Right lobe of liver (tissue), 4 donors: ENCODE measurements around the gene IPCEF1.

Experiments
- CTCF ChIP-seq, 4 donors: fragments of 200-600 bp in 3 of 4; fragments of 450-650 bp in 1 of 4; IDR thresholded peaks; one replicate each; pipeline versions ENCODE4 v1.5.1 to v1.8.0; 2016 to 2022; ENCODE audit warnings: antibody characterized with exemption in 4 of 4, mild to moderate bottlenecking in 2 of 4
- POLR2A ChIP-seq: fragments of 450-650 bp; IDR thresholded peaks from one replicate; pipeline ENCODE4 v1.6.1; 2017; ENCODE audit warnings: antibody characterized with exemption, mild to moderate bottlenecking
- donor health status: DM: no; HTN: no; CAD: no.
- donor health status: DM: no; HTN: no; CAD: no.
- donor health status: DM: no; HTN: yes; CAD: no.

GRCh38 chr6:154399097-154399496 lies 42.5 kb upstream of the IPCEF1 start:
- TF ChIP-seq CTCF (IDR thresholded peaks at IDR 0.05) (no peak), POLR2A (no peak)
